GM18517 (cell line): ENCODE results near the gene GET4.
"Not testable (repeated sequence)": the region's sequence is repeated elsewhere in the genome, so short reads cannot be mapped to it uniquely, and the experiment has no call there.

Source experiments
- ATAC-seq: cut with Tn5 transposase; IDR thresholded peaks from one replicate; pipeline ENCODE4 v1.9.1; 2021; ENCODE audit warnings: mild to moderate bottlenecking, moderate library complexity; ENCODE audit not compliant: unreplicated experiment

The GET4 gene

GRCh38 chr7:898460-898854 is 22.1 kb downstream of the GET4 start:
- ATAC-seq, result no peak

GRCh38 chr7:898855-899681 is 22.7 kb downstream of the GET4 start:
- ATAC-seq, result no peak

- ATAC-seq, result no peak
These were observed 23.5 kb downstream of the GET4 start for GRCh38 chr7:899806-900205.

GRCh38 chr7:900331-901040 is 24.1 kb downstream of the GET4 start:
- no peak for ATAC-seq

GRCh38 chr7:901041-901387 is 24.7 kb downstream of the GET4 start:
- no peak for ATAC-seq

GRCh38 chr7:901388-902154 is 25.2 kb downstream of the GET4 start:
- no peak for ATAC-seq

- no peak for ATAC-seq
These were observed 26.6 kb downstream of the GET4 start for GRCh38 chr7:902996-903395.

GRCh38 chr7:903921-904755 is 27.8 kb downstream of the GET4 start:
- no peak for ATAC-seq

GRCh38 chr7:904847-905246 is 28.5 kb downstream of the GET4 start:
- ATAC-seq, result no peak

GRCh38 chr7:906776-907157 is 30.4 kb downstream of the GET4 start:
- no peak for ATAC-seq

- ATAC-seq, result no peak
These were observed 31.0 kb downstream of the GET4 start for GRCh38 chr7:907158-907980.

- no peak for ATAC-seq
These were observed 31.8 kb downstream of the GET4 start for GRCh38 chr7:908159-908581.

- not testable (repeated sequence) for ATAC-seq
These were observed 32.4 kb downstream of the GET4 start for GRCh38 chr7:908591-909357.

- ATAC-seq, result no peak
These were observed 33.3 kb downstream of the GET4 start for GRCh38 chr7:909358-910329.

GRCh38 chr7:910441-910861 is 34.1 kb downstream of the GET4 start:
- no peak for ATAC-seq

- ATAC-seq, result no peak
These were observed 34.6 kb downstream of the GET4 start for GRCh38 chr7:910931-911431.

GRCh38 chr7:911791-912480 is 35.6 kb downstream of the GET4 start:
- no peak for ATAC-seq
